ENCODE data around the gene CFAP45. TPM values are rescaled to one million over a fixed set of nuclear protein-coding genes. Genes with fewer than 3 reads are reported as not detected.

CFAP45 gene
- total and polyA plus RNA-seq, 9 of the 15 experiments (the other 6 are each of a cell fraction or from before 2014, with no cell fraction given): 0.65 to 2.4 (median 1.5) TPM

DNA sequence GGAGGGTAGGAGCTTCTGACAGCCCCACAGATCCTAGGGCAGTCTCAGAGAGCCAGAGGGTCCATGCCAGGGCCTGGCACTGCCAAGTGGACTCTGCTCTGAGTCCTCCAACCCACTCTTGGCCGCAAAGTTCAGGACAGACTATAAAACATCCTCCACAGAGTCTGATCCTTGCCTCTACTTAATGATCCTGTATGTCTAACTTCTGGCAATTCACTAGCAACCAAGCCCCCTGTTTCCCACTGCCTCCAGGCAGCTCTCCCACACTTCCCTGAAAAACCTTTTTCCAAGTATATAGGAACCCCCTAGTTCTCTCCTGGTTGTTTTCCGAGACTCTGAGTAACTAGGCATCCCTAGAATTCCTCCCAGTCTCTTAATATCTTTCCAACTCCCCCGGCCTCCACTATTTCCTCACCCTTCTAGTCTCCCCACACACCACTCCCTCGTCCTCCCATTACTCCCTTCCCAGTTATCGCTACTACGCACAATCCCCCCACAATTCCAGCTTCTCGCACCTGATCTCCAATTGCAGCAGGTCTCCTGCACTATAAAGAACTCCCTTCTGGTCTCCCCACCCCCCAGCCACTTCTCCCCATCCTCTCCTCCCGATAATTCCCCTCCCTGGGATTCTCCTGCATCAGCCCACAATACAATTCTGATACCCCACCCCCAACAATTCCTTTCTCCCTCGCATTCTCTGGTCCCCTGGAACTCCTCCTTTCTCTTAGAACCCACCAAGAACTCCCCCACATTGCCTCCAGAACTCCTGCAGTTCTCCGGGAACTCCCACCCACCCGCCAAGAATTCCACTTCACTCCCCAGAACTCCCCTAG, 44.9 kb upstream of the CFAP45 start:
- Histone ChIP-seq H3K27me3 (ENCODE audit: control insufficient read depth in 2 of 2, insufficient read depth in 2 of 2, low read length in 2 of 2) (peaks cover 0 to 39% of the 10 kb centered on the region in 2 experiments; a peak in 4 of 5 replicates), H3K4me2 (ENCODE audit: insufficient read depth, low read length) (peak overlapping the region; percentile 68)
- POLR2A ChIA-PET: interaction anchor here (1.1 kb wide), 1 partner anchor 11 kb away, joined by 5 read pairs; no protein-coding TSS in a partner anchor
- no peak for TF ChIP-seq SMARCC2 (IDR thresholded peaks at IDR 0.05; ENCODE audit: low read depth)
- TF ChIP-seq, protein P1, sequence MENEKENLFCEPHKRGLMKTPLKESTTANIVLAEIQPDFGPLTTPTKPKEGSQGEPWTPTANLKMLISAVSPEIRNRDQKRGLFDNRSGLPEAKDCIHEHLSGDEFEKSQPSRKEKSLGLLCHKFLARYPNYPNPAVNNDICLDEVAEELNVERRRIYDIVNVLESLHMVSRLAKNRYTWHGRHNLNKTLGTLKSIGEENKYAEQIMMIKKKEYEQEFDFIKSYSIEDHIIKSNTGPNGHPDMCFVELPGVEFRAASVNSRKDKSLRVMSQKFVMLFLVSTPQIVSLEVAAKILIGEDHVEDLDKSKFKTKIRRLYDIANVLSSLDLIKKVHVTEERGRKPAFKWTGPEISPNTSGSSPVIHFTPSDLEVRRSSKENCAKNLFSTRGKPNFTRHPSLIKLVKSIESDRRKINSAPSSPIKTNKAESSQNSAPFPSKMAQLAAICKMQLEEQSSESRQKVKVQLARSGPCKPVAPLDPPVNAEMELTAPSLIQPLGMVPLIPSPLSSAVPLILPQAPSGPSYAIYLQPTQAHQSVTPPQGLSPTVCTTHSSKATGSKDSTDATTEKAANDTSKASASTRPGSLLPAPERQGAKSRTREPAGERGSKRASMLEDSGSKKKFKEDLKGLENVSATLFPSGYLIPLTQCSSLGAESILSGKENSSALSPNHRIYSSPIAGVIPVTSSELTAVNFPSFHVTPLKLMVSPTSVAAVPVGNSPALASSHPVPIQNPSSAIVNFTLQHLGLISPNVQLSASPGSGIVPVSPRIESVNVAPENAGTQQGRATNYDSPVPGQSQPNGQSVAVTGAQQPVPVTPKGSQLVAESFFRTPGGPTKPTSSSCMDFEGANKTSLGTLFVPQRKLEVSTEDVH (IDR thresholded peaks at IDR 0.05; ENCODE audit: low read depth, partially characterized antibody): no peak
- no peak for TF ChIP-seq FOXJ3 (CRISPR knock-in tag; IDR thresholded peaks at IDR 0.05)
- no peak for TF ChIP-seq PRMT5 (CRISPR knock-in tag; IDR thresholded peaks at IDR 0.05)
- no peak for TF ChIP-seq RHOXF2B (CRISPR knock-in tag; conservative IDR thresholded peaks at IDR 0.05)
- no peak for TF ChIP-seq SMAD3 (CRISPR knock-in tag; conservative IDR thresholded peaks at IDR 0.05)
- TF ChIP-seq, protein P2, sequence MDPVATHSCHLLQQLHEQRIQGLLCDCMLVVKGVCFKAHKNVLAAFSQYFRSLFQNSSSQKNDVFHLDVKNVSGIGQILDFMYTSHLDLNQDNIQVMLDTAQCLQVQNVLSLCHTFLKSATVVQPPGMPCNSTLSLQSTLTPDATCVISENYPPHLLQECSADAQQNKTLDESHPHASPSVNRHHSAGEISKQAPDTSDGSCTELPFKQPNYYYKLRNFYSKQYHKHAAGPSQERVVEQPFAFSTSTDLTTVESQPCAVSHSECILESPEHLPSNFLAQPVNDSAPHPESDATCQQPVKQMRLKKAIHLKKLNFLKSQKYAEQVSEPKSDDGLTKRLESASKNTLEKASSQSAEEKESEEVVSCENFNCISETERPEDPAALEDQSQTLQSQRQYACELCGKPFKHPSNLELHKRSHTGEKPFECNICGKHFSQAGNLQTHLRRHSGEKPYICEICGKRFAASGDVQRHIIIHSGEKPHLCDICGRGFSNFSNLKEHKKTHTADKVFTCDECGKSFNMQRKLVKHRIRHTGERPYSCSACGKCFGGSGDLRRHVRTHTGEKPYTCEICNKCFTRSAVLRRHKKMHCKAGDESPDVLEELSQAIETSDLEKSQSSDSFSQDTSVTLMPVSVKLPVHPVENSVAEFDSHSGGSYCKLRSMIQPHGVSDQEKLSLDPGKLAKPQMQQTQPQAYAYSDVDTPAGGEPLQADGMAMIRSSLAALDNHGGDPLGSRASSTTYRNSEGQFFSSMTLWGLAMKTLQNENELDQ (CRISPR knock-in tag; IDR thresholded peaks at IDR 0.05; ENCODE audit: borderline replicate concordance): no peak
- TF ChIP-seq U2AF1 (optimal IDR thresholded peaks at IDR 0.05; ENCODE audit: low read depth, low read length): no peak
- no peak for TF ChIP-seq CHD4 (IDR thresholded peaks at IDR 0.05; ENCODE audit: insufficient read depth, insufficient replicate concordance, low read depth, low read length, poor library complexity, severe bottlenecking)
- TF ChIP-seq ZNF778 (CRISPR knock-in tag; IDR thresholded peaks at IDR 0.05): no peak
- TF ChIP-seq, protein P3, sequence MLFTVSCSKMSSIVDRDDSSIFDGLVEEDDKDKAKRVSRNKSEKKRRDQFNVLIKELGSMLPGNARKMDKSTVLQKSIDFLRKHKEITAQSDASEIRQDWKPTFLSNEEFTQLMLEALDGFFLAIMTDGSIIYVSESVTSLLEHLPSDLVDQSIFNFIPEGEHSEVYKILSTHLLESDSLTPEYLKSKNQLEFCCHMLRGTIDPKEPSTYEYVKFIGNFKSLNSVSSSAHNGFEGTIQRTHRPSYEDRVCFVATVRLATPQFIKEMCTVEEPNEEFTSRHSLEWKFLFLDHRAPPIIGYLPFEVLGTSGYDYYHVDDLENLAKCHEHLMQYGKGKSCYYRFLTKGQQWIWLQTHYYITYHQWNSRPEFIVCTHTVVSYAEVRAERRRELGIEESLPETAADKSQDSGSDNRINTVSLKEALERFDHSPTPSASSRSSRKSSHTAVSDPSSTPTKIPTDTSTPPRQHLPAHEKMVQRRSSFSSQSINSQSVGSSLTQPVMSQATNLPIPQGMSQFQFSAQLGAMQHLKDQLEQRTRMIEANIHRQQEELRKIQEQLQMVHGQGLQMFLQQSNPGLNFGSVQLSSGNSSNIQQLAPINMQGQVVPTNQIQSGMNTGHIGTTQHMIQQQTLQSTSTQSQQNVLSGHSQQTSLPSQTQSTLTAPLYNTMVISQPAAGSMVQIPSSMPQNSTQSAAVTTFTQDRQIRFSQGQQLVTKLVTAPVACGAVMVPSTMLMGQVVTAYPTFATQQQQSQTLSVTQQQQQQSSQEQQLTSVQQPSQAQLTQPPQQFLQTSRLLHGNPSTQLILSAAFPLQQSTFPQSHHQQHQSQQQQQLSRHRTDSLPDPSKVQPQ (CRISPR knock-in tag; IDR thresholded peaks at IDR 0.05; ENCODE audit: borderline replicate concordance): no peak
- TF ChIP-seq ZNF282 (CRISPR knock-in tag; IDR thresholded peaks at IDR 0.05): no peak
- TF ChIP-seq KLF6 (CRISPR knock-in tag; IDR thresholded peaks at IDR 0.05; ENCODE audit: borderline replicate concordance): no peak

More for the DNA sequence above, 44.9 kb upstream of the CFAP45 start:
- DNase-seq (ENCODE audit: extremely low read depth in 1 of 4, low spot score in 3 of 4) (no peak), FAIRE-seq (no peak), ATAC-seq (no peak)
- in situ Hi-C loops (cut with MboI): no loop called here
- intact Hi-C loops (cut with micrococcal nuclease): loop anchor here (5.0 kb wide), 1 partner anchor 163 kb away; the partner anchor contains the start of gene DUSP23
- BruUV-seq (replicated peaks): no TSS peak
- no peaks in the 10 kb centered on the region for H3K9me1 ChIP-seq (ENCODE audit: control insufficient read depth, insufficient read depth, low read length)
- CTCF ChIA-PET (ENCODE audit: low intra/inter-chr PET ratio): interaction anchor here (1.1 to 1.3 kb wide), 2 partner anchors 146 to 164 kb away, joined by 3 to 5 read pairs; partner anchors contain the start of gene DUSP23
- H3K9ac ChIP-seq (ENCODE audit: insufficient read depth in 1 of 2, low read depth in 2 of 2, low read length in 2 of 2): peak overlapping the region in 1 of 2 experiments; percentile 93; a peak in 1 of 4 replicates
- H3K4me3 ChIP-seq: peak overlapping the region; percentile 36
- WGBS (ENCODE audit: insufficient coverage, low coverage, missing lambda C conversion rate): 34% methylated on average over 11 of the region's 11 CpGs
- H3K36me3 ChIP-seq (ENCODE audit: control insufficient read depth, insufficient read depth, low read length): no peaks in the 10 kb centered on the region
- no peaks in the 10 kb centered on the region for H3K79me2 ChIP-seq (ENCODE audit: control insufficient read depth, insufficient read depth, low read length)
- peaks cover 5 to 13% of the 10 kb centered on the region in 2 experiments; a peak in 3 of 5 replicates for H3K4me1 ChIP-seq (replicated peaks in 1 of 2; ENCODE audit: control insufficient read depth in 2 of 2, insufficient read depth in 2 of 2, low read length in 2 of 2)
- H2AFZ ChIP-seq (ENCODE audit: low read depth, low read length): peak overlapping the region; percentile 96
- 0 out of 2 replicates have a peak, but pooled peaks cover 3% of the 10 kb centered on the region for H4K20me1 ChIP-seq (replicated peaks; ENCODE audit: control insufficient read depth, insufficient read depth, low read length)
- no peak overlapping the region for H3K27ac ChIP-seq (ENCODE audit: extremely low read depth, low read depth, low read length)
- no peaks in the 10 kb centered on the region for H3K9me3 ChIP-seq (replicated peaks; ENCODE audit: control insufficient read depth, insufficient read depth, low read depth, low read length)

All from K562 (cell line).